RWPE2 (cell line): ENCODE measurements around the gene UTP11.
A peak's percentile ranks its signal among the peaks of the same experiment; 100 is the strongest.

ENCODE experiments used
- ATAC-seq: fragments of 200-7000 bp; cut with Tn5 transposase; 3 replicates; pipeline ENCODE4 v1.9.1; 2021; ENCODE audit warnings: low read depth
- DNase-seq: peaks from one replicate; pipeline ENCODE4 v3.0.0-alpha.2; 2020; ENCODE audit warnings: low spot score
- H3K27ac ChIP-seq: fragments of 450-650 bp; 2 replicates; pipeline ENCODE4 v1.5.1; 2017; ENCODE audit warnings: mild to moderate bottlenecking; ENCODE audit not compliant: poor library complexity, severe bottlenecking
- H3K27me3 ChIP-seq: fragments of 250-450 bp; sonication (Bioruptor Pico); 2 replicates; pipeline ENCODE4 v1.5.1; 2021; ENCODE audit warnings: mild to moderate bottlenecking, moderate library complexity; ENCODE audit not compliant: insufficient read depth, poor library complexity, severe bottlenecking
- H3K36me3 ChIP-seq: fragments of 250-450 bp; sonication (Bioruptor Pico); 2 replicates; pipeline ENCODE4 v1.5.1; 2020; ENCODE audit warnings: low read depth, mild to moderate bottlenecking, moderate library complexity
- H3K4me1 ChIP-seq: fragments of 250-450 bp; sonication (Bioruptor Pico); 2 replicates; pipeline ENCODE4 v1.5.1; 2021; ENCODE audit warnings: mild to moderate bottlenecking, moderate library complexity; ENCODE audit not compliant: insufficient read depth, poor library complexity, severe bottlenecking
- H3K4me3 ChIP-seq: fragments of 250-450 bp; sonication (Bioruptor Pico); 2 replicates; pipeline ENCODE4 v1.5.1; 2021; ENCODE audit warnings: mild to moderate bottlenecking, moderate library complexity; ENCODE audit not compliant: severe bottlenecking
- H3K9me3 ChIP-seq: fragments of 250-450 bp; sonication (Bioruptor Pico); 2 replicates; pipeline ENCODE4 v1.5.1; 2021; ENCODE audit warnings: mild to moderate bottlenecking, moderate library complexity; ENCODE audit not compliant: severe bottlenecking
- TF ChIP-seq, protein P1 (sequence below): fragments of 450-650 bp; IDR thresholded peaks from one replicate; pipeline ENCODE4 v1.5.1; 2017; ENCODE audit warnings: mild to moderate bottlenecking, moderate library complexity; ENCODE audit not compliant: poor library complexity, severe bottlenecking

The UTP11 gene

DNA sequence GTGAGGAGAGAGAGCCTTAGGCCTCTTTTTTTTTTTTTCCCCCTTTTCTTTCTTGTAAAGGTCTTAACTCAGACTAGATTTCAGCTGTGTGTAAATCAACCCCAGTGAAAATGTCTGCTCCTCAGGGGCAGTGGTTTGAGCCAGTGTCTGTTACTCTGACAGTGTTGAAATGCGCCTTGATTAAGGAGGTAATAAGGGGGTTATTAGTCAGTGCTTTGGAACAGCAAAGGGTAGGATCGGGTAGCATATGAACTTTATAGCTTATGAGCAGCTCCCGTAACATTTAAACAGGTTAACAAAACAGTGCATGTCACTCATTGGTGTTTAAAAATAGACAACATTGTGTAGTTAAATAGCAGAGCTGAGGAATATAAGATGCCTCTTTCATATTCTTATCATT lies 10.3 kb downstream of the UTP11 start:
- no peaks in the 10 kb centered on the region for H3K27me3 ChIP-seq
- H3K4me1 ChIP-seq = peaks cover 18% of the 10 kb centered on the region
- no peak overlapping the region for H3K4me3 ChIP-seq
- ATAC-seq (no peak), DNase-seq (no peak)
- no peak overlapping the region for H3K27ac ChIP-seq
- no peaks in the 10 kb centered on the region for H3K9me3 ChIP-seq
- TF ChIP-seq, protein P1, sequence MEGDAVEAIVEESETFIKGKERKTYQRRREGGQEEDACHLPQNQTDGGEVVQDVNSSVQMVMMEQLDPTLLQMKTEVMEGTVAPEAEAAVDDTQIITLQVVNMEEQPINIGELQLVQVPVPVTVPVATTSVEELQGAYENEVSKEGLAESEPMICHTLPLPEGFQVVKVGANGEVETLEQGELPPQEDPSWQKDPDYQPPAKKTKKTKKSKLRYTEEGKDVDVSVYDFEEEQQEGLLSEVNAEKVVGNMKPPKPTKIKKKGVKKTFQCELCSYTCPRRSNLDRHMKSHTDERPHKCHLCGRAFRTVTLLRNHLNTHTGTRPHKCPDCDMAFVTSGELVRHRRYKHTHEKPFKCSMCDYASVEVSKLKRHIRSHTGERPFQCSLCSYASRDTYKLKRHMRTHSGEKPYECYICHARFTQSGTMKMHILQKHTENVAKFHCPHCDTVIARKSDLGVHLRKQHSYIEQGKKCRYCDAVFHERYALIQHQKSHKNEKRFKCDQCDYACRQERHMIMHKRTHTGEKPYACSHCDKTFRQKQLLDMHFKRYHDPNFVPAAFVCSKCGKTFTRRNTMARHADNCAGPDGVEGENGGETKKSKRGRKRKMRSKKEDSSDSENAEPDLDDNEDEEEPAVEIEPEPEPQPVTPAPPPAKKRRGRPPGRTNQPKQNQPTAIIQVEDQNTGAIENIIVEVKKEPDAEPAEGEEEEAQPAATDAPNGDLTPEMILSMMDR = no peak
- H3K36me3 ChIP-seq = peaks cover 82% of the 10 kb centered on the region

DNA sequence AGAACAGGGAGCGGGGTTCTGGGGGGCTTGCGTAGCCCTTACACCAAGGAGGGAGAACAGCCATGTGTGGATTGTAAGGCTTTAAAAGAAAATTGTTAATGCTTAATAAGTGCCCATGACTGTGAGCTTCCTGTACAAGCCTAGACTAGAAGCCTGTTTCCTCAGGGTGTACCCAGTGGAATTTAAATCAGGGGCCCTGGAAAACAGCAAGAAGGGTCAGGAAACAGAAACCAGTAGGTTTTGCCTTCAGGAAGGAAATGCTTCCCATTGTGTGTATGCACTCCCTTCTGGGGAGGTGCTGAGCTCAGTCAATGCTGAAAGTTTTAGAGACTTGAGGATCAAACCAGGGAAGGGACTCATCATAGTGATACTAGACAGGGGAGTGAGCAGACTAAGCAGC lies 12.7 kb downstream of the UTP11 start:
- ATAC-seq = no peak
- DNase-seq = no peak
- no peaks in the 10 kb centered on the region for H3K27me3 ChIP-seq
- H3K4me1 ChIP-seq = peaks cover 42% of the 10 kb centered on the region
- no peak overlapping the region for H3K4me3 ChIP-seq
- TF ChIP-seq, protein P1 = no peak
- peaks cover 58% of the 10 kb centered on the region for H3K36me3 ChIP-seq
- no peaks in the 10 kb centered on the region for H3K9me3 ChIP-seq
- peak overlapping the region; percentile 90 for H3K27ac ChIP-seq

DNA sequence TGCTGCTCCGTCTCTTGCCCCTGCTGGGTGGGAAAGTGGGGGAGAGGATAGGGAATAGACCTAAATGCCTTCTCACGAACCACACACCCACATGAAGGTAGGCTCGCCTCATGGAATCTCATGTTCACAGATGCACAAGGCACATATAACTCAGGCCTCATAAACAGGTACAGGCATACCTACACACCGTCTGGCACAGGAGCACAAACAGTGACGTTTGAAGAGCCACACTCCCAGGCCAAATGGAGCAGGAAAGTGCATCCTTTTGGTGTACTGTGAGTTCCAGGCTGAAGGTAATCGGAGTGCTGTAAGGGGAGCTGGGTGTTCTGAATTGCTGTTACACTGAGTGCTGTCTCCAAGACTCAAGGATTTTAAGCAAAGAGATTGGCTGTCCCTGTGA lies 13.1 kb downstream of the UTP11 start:
- H3K36me3 ChIP-seq = peaks cover 54% of the 10 kb centered on the region
- ATAC-seq = no peak

DNA sequence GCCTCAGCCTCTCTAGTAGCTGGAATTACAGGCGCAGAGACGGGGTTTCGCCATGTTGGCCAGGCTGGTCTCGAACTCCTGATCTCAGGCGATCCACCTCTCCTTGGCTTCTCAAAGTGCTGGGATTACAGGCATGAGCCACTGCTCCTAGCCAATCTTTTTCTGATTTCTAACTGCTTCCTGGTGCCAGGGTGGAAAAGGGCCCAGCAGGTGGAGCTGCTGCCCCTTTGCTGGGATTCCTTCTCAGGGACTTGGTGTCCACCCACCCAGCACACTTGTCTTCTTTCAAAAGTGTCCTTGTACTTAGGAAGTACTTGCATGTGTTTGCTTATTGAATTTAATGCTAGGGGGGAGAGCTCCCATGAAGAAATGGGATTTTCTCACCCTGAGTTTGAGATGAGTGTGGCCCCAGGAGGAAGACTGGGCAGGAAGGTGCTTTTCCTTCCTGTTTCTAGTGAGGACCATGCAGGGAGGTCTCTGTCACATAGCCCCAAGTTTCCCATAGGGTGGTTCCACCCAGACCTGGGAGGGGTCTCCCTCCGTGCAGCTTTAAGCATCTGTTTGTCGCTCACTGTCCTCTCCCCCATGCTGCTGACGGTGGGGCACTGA lies 14.2 kb downstream of the UTP11 start:
- ATAC-seq = peak; percentile 23; the same call in 2 of the 3 replicates
- Histone ChIP-seq H3K36me3 (peaks cover 43% of the 10 kb centered on the region), H3K27me3 (no peaks in the 10 kb centered on the region), H3K27ac (peak overlapping the region; percentile 90), H3K9me3 (no peaks in the 10 kb centered on the region), H3K4me3 (no peak overlapping the region), H3K4me1 (peaks cover 49% of the 10 kb centered on the region)
- no peak for DNase-seq
- TF ChIP-seq, protein P1 = peak; percentile 94

More for the DNA sequence above, 13.1 kb downstream of the UTP11 start:
- TF ChIP-seq, protein P1 = no peak
- H3K9me3 ChIP-seq = no peaks in the 10 kb centered on the region
- H3K27ac ChIP-seq = peak overlapping the region; percentile 90
- no peak for DNase-seq
- no peak overlapping the region for H3K4me3 ChIP-seq
- H3K4me1 ChIP-seq = peaks cover 47% of the 10 kb centered on the region
- no peaks in the 10 kb centered on the region for H3K27me3 ChIP-seq
